Liver (tissue), 3 donors: ENCODE data around the gene ANKRD44.

Source experiments
- EGR1 ChIP-seq, 2 donors: IDR thresholded peaks; 2 replicates each; pipeline ENCODE4 v1.6.1; 2016 to 2018; ENCODE audit warnings: antibody characterized with exemption in 2 of 2, low read depth in 2 of 2
- GABPA ChIP-seq, 2 donors: IDR thresholded peaks in 1 of 2; conservative IDR thresholded peaks in 1 of 2; 2 replicates each; pipeline ENCODE4 v1.6.1; 2016; ENCODE audit warnings: antibody characterized with exemption in 2 of 2, mild to moderate bottlenecking in 1 of 2, moderate library complexity in 1 of 2
- JUND ChIP-seq, 2 donors: IDR thresholded peaks; 2 replicates each; pipeline ENCODE4 v1.6.1; 2016; ENCODE audit warnings: antibody characterized with exemption in 2 of 2
- NR2F2 ChIP-seq: IDR thresholded peaks from 2 replicates; pipeline ENCODE4 v1.6.1; 2016; ENCODE audit warnings: antibody characterized with exemption
- RAD21 ChIP-seq, 2 donors: IDR thresholded peaks; 2 replicates each; pipeline ENCODE4 v1.6.1; 2016; ENCODE audit warnings: antibody characterized with exemption in 2 of 2, mild to moderate bottlenecking in 2 of 2
- RXRA ChIP-seq, 2 donors: IDR thresholded peaks; 2 replicates each; pipeline ENCODE4 v1.6.1; 2017 to 2018; ENCODE audit warnings: antibody characterized with exemption in 2 of 2, mild to moderate bottlenecking in 1 of 2
- SP1 ChIP-seq: IDR thresholded peaks from 2 replicates; pipeline ENCODE4 v1.6.1; 2018; ENCODE audit warnings: antibody characterized with exemption, mild to moderate bottlenecking
- TAF1 ChIP-seq: conservative IDR thresholded peaks from 2 replicates; pipeline ENCODE4 v1.6.1; 2016; ENCODE audit warnings: antibody characterized with exemption, mild to moderate bottlenecking
- YY1 ChIP-seq: IDR thresholded peaks from 2 replicates; pipeline ENCODE4 v1.6.1; 2016; ENCODE audit warnings: antibody characterized with exemption, mild to moderate bottlenecking
- TF ChIP-seq, protein P1 (sequence below): fragments of 150-350 bp; IDR thresholded peaks from 2 replicates; pipeline ENCODE4 v1.5.1; 2017; ENCODE audit warnings: improper control_type of control experiment, low read depth, low read length; ENCODE audit not compliant: missing input control
- TF ChIP-seq, protein P2 (sequence below): IDR thresholded peaks from 2 replicates; pipeline ENCODE4 v1.6.1; 2016; ENCODE audit warnings: antibody characterized with exemption
- TF ChIP-seq, protein P3 (sequence below): IDR thresholded peaks from 2 replicates; pipeline ENCODE4 v1.6.1; 2016; ENCODE audit warnings: antibody characterized with exemption, mild to moderate bottlenecking
- donor health status: healthy.
- donor health status: healthy.

DNA sequence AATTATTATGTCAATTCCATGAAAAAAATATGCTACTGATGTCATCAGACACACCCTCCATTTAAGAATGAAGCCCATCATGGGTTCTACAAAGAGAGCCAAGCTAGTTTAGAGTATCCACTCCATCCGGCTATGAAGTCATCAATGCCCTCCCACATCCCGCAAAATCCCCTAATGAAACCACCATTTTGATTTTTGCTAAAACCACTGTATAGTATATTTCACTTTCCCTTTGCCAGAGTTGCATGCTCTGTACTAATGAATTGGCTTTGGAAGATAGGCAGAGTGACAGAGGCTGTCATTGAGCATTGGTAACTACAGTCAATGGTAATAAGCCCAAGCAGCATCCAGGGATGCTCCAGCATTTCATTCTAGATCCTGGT, 118.6 kb downstream of the ANKRD44 start:
- TF ChIP-seq, protein P1, sequence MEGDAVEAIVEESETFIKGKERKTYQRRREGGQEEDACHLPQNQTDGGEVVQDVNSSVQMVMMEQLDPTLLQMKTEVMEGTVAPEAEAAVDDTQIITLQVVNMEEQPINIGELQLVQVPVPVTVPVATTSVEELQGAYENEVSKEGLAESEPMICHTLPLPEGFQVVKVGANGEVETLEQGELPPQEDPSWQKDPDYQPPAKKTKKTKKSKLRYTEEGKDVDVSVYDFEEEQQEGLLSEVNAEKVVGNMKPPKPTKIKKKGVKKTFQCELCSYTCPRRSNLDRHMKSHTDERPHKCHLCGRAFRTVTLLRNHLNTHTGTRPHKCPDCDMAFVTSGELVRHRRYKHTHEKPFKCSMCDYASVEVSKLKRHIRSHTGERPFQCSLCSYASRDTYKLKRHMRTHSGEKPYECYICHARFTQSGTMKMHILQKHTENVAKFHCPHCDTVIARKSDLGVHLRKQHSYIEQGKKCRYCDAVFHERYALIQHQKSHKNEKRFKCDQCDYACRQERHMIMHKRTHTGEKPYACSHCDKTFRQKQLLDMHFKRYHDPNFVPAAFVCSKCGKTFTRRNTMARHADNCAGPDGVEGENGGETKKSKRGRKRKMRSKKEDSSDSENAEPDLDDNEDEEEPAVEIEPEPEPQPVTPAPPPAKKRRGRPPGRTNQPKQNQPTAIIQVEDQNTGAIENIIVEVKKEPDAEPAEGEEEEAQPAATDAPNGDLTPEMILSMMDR = no peak
- TF ChIP-seq, protein P2, sequence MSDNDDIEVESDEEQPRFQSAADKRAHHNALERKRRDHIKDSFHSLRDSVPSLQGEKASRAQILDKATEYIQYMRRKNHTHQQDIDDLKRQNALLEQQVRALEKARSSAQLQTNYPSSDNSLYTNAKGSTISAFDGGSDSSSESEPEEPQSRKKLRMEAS = no peak
- TF ChIP-seq EGR1 (IDR thresholded peaks at IDR 0.05; ENCODE audit: low read depth in 2 of 2) = no peak
- no peak for TF ChIP-seq JUND (IDR thresholded peaks at IDR 0.05)
- TF ChIP-seq TAF1 = no peak
- TF ChIP-seq, protein P3, sequence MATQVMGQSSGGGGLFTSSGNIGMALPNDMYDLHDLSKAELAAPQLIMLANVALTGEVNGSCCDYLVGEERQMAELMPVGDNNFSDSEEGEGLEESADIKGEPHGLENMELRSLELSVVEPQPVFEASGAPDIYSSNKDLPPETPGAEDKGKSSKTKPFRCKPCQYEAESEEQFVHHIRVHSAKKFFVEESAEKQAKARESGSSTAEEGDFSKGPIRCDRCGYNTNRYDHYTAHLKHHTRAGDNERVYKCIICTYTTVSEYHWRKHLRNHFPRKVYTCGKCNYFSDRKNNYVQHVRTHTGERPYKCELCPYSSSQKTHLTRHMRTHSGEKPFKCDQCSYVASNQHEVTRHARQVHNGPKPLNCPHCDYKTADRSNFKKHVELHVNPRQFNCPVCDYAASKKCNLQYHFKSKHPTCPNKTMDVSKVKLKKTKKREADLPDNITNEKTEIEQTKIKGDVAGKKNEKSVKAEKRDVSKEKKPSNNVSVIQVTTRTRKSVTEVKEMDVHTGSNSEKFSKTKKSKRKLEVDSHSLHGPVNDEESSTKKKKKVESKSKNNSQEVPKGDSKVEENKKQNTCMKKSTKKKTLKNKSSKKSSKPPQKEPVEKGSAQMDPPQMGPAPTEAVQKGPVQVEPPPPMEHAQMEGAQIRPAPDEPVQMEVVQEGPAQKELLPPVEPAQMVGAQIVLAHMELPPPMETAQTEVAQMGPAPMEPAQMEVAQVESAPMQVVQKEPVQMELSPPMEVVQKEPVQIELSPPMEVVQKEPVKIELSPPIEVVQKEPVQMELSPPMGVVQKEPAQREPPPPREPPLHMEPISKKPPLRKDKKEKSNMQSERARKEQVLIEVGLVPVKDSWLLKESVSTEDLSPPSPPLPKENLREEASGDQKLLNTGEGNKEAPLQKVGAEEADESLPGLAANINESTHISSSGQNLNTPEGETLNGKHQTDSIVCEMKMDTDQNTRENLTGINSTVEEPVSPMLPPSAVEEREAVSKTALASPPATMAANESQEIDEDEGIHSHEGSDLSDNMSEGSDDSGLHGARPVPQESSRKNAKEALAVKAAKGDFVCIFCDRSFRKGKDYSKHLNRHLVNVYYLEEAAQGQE = no peak
- no peak for TF ChIP-seq RAD21 (IDR thresholded peaks at IDR 0.05)
- no peak for TF ChIP-seq RXRA (IDR thresholded peaks at IDR 0.05)
- TF ChIP-seq SP1 = no peak
- TF ChIP-seq NR2F2 = no peak
- no peak for TF ChIP-seq GABPA (IDR thresholded peaks at IDR 0.05 in 1 of 2, conservative IDR thresholded peaks at IDR 0.05 in 1 of 2)
- no peak for TF ChIP-seq YY1
